Common myeloid progenitor, CD34-positive (primary cell): Measurements from ENCODE around the gene FGF2.

Experiments
- CTCF ChIA-PET: fragments of 350-600 bp; sonication (Branson Sonifier 250); formaldehyde crosslinking; loops from one replicate; lab custom pipeline; 2021; ENCODE audit warnings: antibody characterized with exemption; lab: Charles Lee
- POLR2A ChIA-PET: fragments of 350-600 bp; sonication (Branson Sonifier 250); formaldehyde crosslinking; loops from one replicate; lab custom pipeline; 2021; ENCODE audit warnings: antibody characterized with exemption; lab: Charles Lee
- DNase-seq, 3 donors: peaks; one replicate each; pipeline versions ENCODE4 v3.0.0 to v3.0.0-alpha.2; 2013
- H3K27ac ChIP-seq, 2 experiments: 1 replicate in 1 of 2; 2 replicates in 1 of 2; pipeline ENCODE4 v1.7.0; 2013; ENCODE audit warnings: inconsistent platforms in 2 of 2, low read length in 2 of 2, mild to moderate bottlenecking in 2 of 2, low read depth in 1 of 2, moderate library complexity in 1 of 2; ENCODE audit not compliant: severe bottlenecking in 2 of 2, insufficient read depth in 1 of 2, poor library complexity in 1 of 2
- H3K27me3 ChIP-seq, 5 experiments: replicated peaks in 2 of 5; 1 replicate in 3 of 5; 2 replicates in 2 of 5; pipeline versions ENCODE4 v1.6.1 to v1.7.0; 2013; ENCODE audit warnings: low read length in 4 of 5, mild to moderate bottlenecking in 2 of 5, moderate library complexity in 2 of 5, inconsistent platforms in 1 of 5; ENCODE audit not compliant: insufficient read depth in 5 of 5, control insufficient read depth in 4 of 5
- H3K36me3 ChIP-seq, 4 experiments: 1 replicate in 2 of 4; 2 replicates in 2 of 4; pipeline versions ENCODE4 v1.6.1 to v1.7.0; 2013; ENCODE audit warnings: low read length in 3 of 4, control low read depth in 1 of 4, mild to moderate bottlenecking in 1 of 4; ENCODE audit not compliant: control insufficient read depth in 4 of 4, insufficient read depth in 4 of 4
- H3K4me1 ChIP-seq, 4 experiments: 1 replicate in 3 of 4; 2 replicates in 1 of 4; pipeline versions ENCODE4 v1.6.1 to v1.7.1; 2013; ENCODE audit warnings: low read length in 3 of 4, mild to moderate bottlenecking in 3 of 4, control low read depth in 1 of 4, inconsistent platforms in 1 of 4, moderate library complexity in 1 of 4; ENCODE audit not compliant: control insufficient read depth in 4 of 4, insufficient read depth in 4 of 4; ENCODE audit errors: control extremely low read depth in 1 of 4
- H3K4me3 ChIP-seq, 7 experiments: 1 replicate in 4 of 7; 2 replicates in 3 of 7; pipeline versions ENCODE4 v1.5.1 to v1.7.0; 2013; ENCODE audit warnings: mild to moderate bottlenecking in 7 of 7, low read length in 6 of 7, moderate library complexity in 6 of 7, inconsistent platforms in 2 of 7, low read depth in 2 of 7, control low read depth in 1 of 7; ENCODE audit not compliant: insufficient read depth in 4 of 7, control insufficient read depth in 1 of 7; ENCODE audit errors: extremely low read depth in 1 of 7
- H3K9me3 ChIP-seq, 5 experiments: 1 replicate in 4 of 5; 2 replicates in 1 of 5; pipeline versions ENCODE4 v1.6.1 to v1.7.1; 2013; ENCODE audit warnings: low read length in 4 of 5, mild to moderate bottlenecking in 2 of 5, inconsistent platforms in 1 of 5, low read depth in 1 of 5, moderate library complexity in 1 of 5; ENCODE audit not compliant: control insufficient read depth in 4 of 5, insufficient read depth in 2 of 5; ENCODE audit errors: control extremely low read depth in 1 of 5
- WGBS: methylation state at CpG from one replicate; pipeline ENCODE4 v1.1.5; 2013; ENCODE audit not compliant: insufficient coverage; 5-methylcytosine and 5-hydroxymethylcytosine counted together

FGF2 gene

GRCh38 chr4:122912810-122913575, 86.4 kb downstream of the FGF2 start:
- Histone ChIP-seq H3K36me3 (peaks cover 0 to 15% (median 3%) of the 10 kb centered on the region in 4 experiments), H3K4me3 (no peak overlapping the region), H3K9me3 (no peaks in the 10 kb centered on the region), H3K4me1 (no peaks in the 10 kb centered on the region), H3K27me3 (no peaks in the 10 kb centered on the region), H3K27ac (no peak overlapping the region)
- no peak for DNase-seq
- ChIA-PET POLR2A (interaction anchor here (0.7 kb wide), 1 partner anchor 45 kb away, joined by 3 read pairs; no protein-coding TSS in a partner anchor), CTCF (interaction anchor here (0.6 to 2.6 kb wide), 9 partner anchors 9 to 1013 kb away, joined by 3 to 17 read pairs (median 4); partner anchors contain the start of genes BBS12 and NUDT6)
- 100% methylated on average over 1 of the region's 1 CpG for WGBS

GRCh38 chr4:122914292-122914904, 87.8 kb downstream of the FGF2 start:
- peak; percentile 28 to 49 (median 33) for DNase-seq
- Histone ChIP-seq H3K27ac (no peak overlapping the region), H3K27me3 (no peaks in the 10 kb centered on the region), H3K36me3 (peaks cover 0 to 12% (median 1%) of the 10 kb centered on the region in 4 experiments), H3K4me3 (no peak overlapping the region), H3K4me1 (no peaks in the 10 kb centered on the region), H3K9me3 (no peaks in the 10 kb centered on the region)
- ChIA-PET POLR2A (no interaction called here), CTCF (interaction anchor here (0.8 to 2.6 kb wide), 22 partner anchors 8 to 1014 kb away, joined by 3 to 18 read pairs (median 4); partner anchors contain the start of genes BBS12 and NUDT6)
- WGBS, result no CpG with 5 or more reads among the region's 4 CpGs

GRCh38 chr4:122914938-122915337, 88.3 kb downstream of the FGF2 start:
- WGBS, result 100% methylated on average over 1 of the region's 3 CpGs
- H3K27me3 ChIP-seq, result no peaks in the 10 kb centered on the region
- CTCF ChIA-PET, result interaction anchor here (0.6 to 2.6 kb wide), 18 partner anchors 7 to 1015 kb away, joined by 3 to 18 read pairs (median 4); partner anchors contain the start of genes BBS12 and NUDT6
- H3K4me1 ChIP-seq, result no peaks in the 10 kb centered on the region
- H3K36me3 ChIP-seq, result peaks cover 0 to 12% (median 1%) of the 10 kb centered on the region in 4 experiments
- POLR2A ChIA-PET, result no interaction called here
- no peaks in the 10 kb centered on the region for H3K9me3 ChIP-seq
- DNase-seq, result no peak
- H3K27ac ChIP-seq, result no peak overlapping the region
- no peak overlapping the region for H3K4me3 ChIP-seq

GRCh38 chr4:122917731-122918130, 91.1 kb downstream of the FGF2 start:
- CTCF ChIA-PET, result interaction anchor here (5.7 kb wide), 1 partner anchor 13 kb away, joined by 27 read pairs; no protein-coding TSS in a partner anchor
- no peaks in the 10 kb centered on the region for H3K9me3 ChIP-seq
- H3K27ac ChIP-seq, result no peak overlapping the region
- DNase-seq, result no peak
- peaks cover 0 to 9% (median 1%) of the 10 kb centered on the region in 4 experiments for H3K36me3 ChIP-seq
- H3K27me3 ChIP-seq, result no peaks in the 10 kb centered on the region
- WGBS, result 97% methylated on average over 3 of the region's 5 CpGs
- POLR2A ChIA-PET, result no interaction called here
- no peak overlapping the region for H3K4me3 ChIP-seq
- H3K4me1 ChIP-seq, result peaks cover 0 to 10% (median 4%) of the 10 kb centered on the region in 4 experiments

- WGBS, result 87% methylated on average over 3 of the region's 5 CpGs
Observed at GRCh38 chr4:122920473-122920872, 93.8 kb downstream of the FGF2 start.

GRCh38 chr4:122921300-122921699, 94.7 kb downstream of the FGF2 start:
- peaks cover 0 to 6% (median 0%) of the 10 kb centered on the region in 4 experiments for H3K36me3 ChIP-seq
- H3K4me1 ChIP-seq, result peaks cover 11 to 22% (median 14%) of the 10 kb centered on the region in 4 experiments
- ChIA-PET CTCF (interaction anchor here (0.5 to 5.7 kb wide), 3 partner anchors 9 to 163 kb away, joined by 3 to 27 read pairs (median 3); no protein-coding TSS in a partner anchor), POLR2A (interaction anchor here (0.5 kb wide), 1 partner anchor 281 kb away, joined by 3 read pairs; no protein-coding TSS in a partner anchor)
- H3K27ac ChIP-seq, result no peak overlapping the region
- 100% methylated on average over 2 of the region's 5 CpGs for WGBS
- no peaks in the 10 kb centered on the region for H3K27me3 ChIP-seq
- H3K9me3 ChIP-seq, result no peaks in the 10 kb centered on the region
- no peak for DNase-seq
- peak overlapping the region in 5 of 7 experiments; percentile 84 to 95 (median 92) for H3K4me3 ChIP-seq

More at GRCh38 chr4:122920473-122920872, 93.8 kb downstream of the FGF2 start:
- H3K27ac ChIP-seq, result no peak overlapping the region
- H3K27me3 ChIP-seq, result no peaks in the 10 kb centered on the region
- no peak for DNase-seq
- POLR2A ChIA-PET, result no interaction called here
- no peaks in the 10 kb centered on the region for H3K9me3 ChIP-seq
- CTCF ChIA-PET, result interaction anchor here (0.6 to 5.7 kb wide), 3 partner anchors 9 to 163 kb away, joined by 4 to 27 read pairs (median 6); no protein-coding TSS in a partner anchor
- no peak overlapping the region for H3K4me3 ChIP-seq
- peaks cover 11 to 22% (median 14%) of the 10 kb centered on the region in 4 experiments for H3K4me1 ChIP-seq
- H3K36me3 ChIP-seq, result peaks cover 0 to 6% (median 0%) of the 10 kb centered on the region in 4 experiments
